B cell (primary cell): ENCODE results near the gene SLC9A5. TPM values are rescaled to one million over a fixed set of nuclear protein-coding genes. Genes with fewer than 3 reads are reported as not detected.

Experiments
- ATAC-seq: fragments of 200-7000 bp; cut with Tn5 transposase; one replicate; pipeline ENCODE4 v1.10.0; 2021; ENCODE audit warnings: low read depth, mild to moderate bottlenecking, moderate number of reproducible peaks, moderate library complexity
- CTCF ChIA-PET: fragments of 350-600 bp; sonication (Branson Sonifier 250); formaldehyde crosslinking; loops from one replicate; lab custom pipeline; 2021; ENCODE audit warnings: antibody characterized with exemption, inconsistent platforms; lab: Charles Lee
- POLR2A ChIA-PET: fragments of 350-600 bp; sonication (Branson Sonifier 250); formaldehyde crosslinking; loops from one replicate; lab custom pipeline; 2021; ENCODE audit warnings: antibody characterized with exemption; lab: Charles Lee
- DNase-seq: peaks from one replicate; pipeline ENCODE4 v3.0.0; 2013
- H2AFZ ChIP-seq: 2 replicates; pipeline ENCODE4 v1.6.1; 2012; ENCODE audit warnings: mild to moderate bottlenecking, low read depth, low read length; ENCODE audit not compliant: insufficient read depth, poor library complexity, severe bottlenecking
- H3K27ac ChIP-seq, 2 donors: 1 replicate in 1 of 2; 2 replicates in 1 of 2; pipeline ENCODE4 v1.5.1; 2012 to 2013; ENCODE audit warnings: low read length in 2 of 2, mild to moderate bottlenecking in 2 of 2, moderate library complexity in 1 of 2
- H3K27me3 ChIP-seq, 4 experiments: fragments of 200-600 bp in 1 of 4; sonication (generic) in 1 of 4; replicated peaks in 1 of 4; 1 replicate in 2 of 4; 2 replicates in 2 of 4; pipeline versions ENCODE4 v1.6.1 to v1.7.0; 2013 to 2016; ENCODE audit warnings: low read length in 3 of 4, mild to moderate bottlenecking in 2 of 4, mixed read lengths in 1 of 4, moderate library complexity in 1 of 4; ENCODE audit not compliant: insufficient read depth in 4 of 4, control insufficient read depth in 3 of 4; ENCODE audit errors: control extremely low read depth in 1 of 4
- H3K36me3 ChIP-seq, 2 experiments: replicated peaks in 1 of 2; 1 replicate in 1 of 2; 2 replicates in 1 of 2; pipeline versions ENCODE4 v1.6.1 to v1.7.1; 2013; ENCODE audit warnings: low read length in 1 of 2; ENCODE audit not compliant: insufficient read depth in 2 of 2, control insufficient read depth in 1 of 2; ENCODE audit errors: control extremely low read depth in 1 of 2, extremely low read depth in 1 of 2
- H3K4me1 ChIP-seq, 2 donors: fragments of 200-600 bp in 1 of 2; sonication (generic) in 1 of 2; 1 replicate in 1 of 2; 2 replicates in 1 of 2; pipeline versions ENCODE4 v1.5.1 to v1.6.1; 2013 to 2017; ENCODE audit warnings: low read length in 2 of 2; ENCODE audit not compliant: control insufficient read depth in 2 of 2, insufficient read depth in 2 of 2
- H3K4me2 ChIP-seq: replicated peaks from 2 replicates; pipeline ENCODE3; 2012; ENCODE audit warnings: mild to moderate bottlenecking, low read depth, low read length; ENCODE audit not compliant: poor library complexity, severe bottlenecking
- H3K4me3 ChIP-seq, 5 experiments: fragments of 200-600 bp in 1 of 5; sonication (generic) in 1 of 5; 1 replicate in 3 of 5; 2 replicates in 2 of 5; pipeline versions ENCODE4 v1.5.1 to v1.7.0; 2011 to 2016; ENCODE audit warnings: low read length in 4 of 5, mild to moderate bottlenecking in 4 of 5, low read depth in 2 of 5, control low read depth in 1 of 5, moderate library complexity in 1 of 5; ENCODE audit not compliant: insufficient read depth in 1 of 5; ENCODE audit errors: control extremely low read depth in 1 of 5, extremely low read depth in 1 of 5
- H3K79me2 ChIP-seq: fragments of 200-600 bp; sonication (generic); one replicate; pipeline ENCODE4 v1.6.0; 2016; ENCODE audit warnings: low read length; ENCODE audit not compliant: control insufficient read depth, insufficient read depth
- H3K9ac ChIP-seq: fragments of 200-600 bp; sonication (generic); 2 replicates; pipeline ENCODE4 v1.6.1; 2017; ENCODE audit warnings: mild to moderate bottlenecking, low read length, moderate library complexity
- H3K9me3 ChIP-seq, 3 donors: one replicate each; pipeline versions ENCODE4 v1.6.1 to v1.7.1; 2013; ENCODE audit warnings: low read length in 2 of 3; ENCODE audit not compliant: control insufficient read depth in 2 of 3, insufficient read depth in 1 of 3; ENCODE audit errors: control extremely low read depth in 1 of 3
- H4K20me1 ChIP-seq: 2 replicates; pipeline ENCODE4 v1.6.0; 2012; ENCODE audit warnings: mild to moderate bottlenecking, low read length; ENCODE audit not compliant: insufficient read depth, control insufficient read depth, poor library complexity, severe bottlenecking
- H3K27ac Mint-ChIP-seq: one replicate; pipeline ENCODE4 v1.8.0; 2021; ENCODE audit warnings: mixed read lengths
- H3K27me3 Mint-ChIP-seq: one replicate; pipeline ENCODE4 v1.8.0; 2021; ENCODE audit warnings: mixed read lengths
- H3K4me1 Mint-ChIP-seq: one replicate; pipeline ENCODE4 v1.8.0; 2021; ENCODE audit warnings: mixed read lengths
- H3K4me3 Mint-ChIP-seq: one replicate; pipeline ENCODE4 v1.8.0; 2021; ENCODE audit warnings: mixed read lengths
- H3K9me3 Mint-ChIP-seq: one replicate; pipeline ENCODE4 v1.8.0; 2022; ENCODE audit warnings: mixed read lengths; ENCODE audit not compliant: insufficient read depth
- CTCF ChIP-seq: fragments of 200-600 bp; IDR thresholded peaks from one replicate; pipeline ENCODE4 v1.8.0; 2022; ENCODE audit warnings: antibody characterized with exemption, mild to moderate bottlenecking
- EZH2 ChIP-seq: IDR thresholded peaks from 2 replicates; pipeline ENCODE4 v1.6.1; 2012; ENCODE audit warnings: borderline replicate concordance, low read depth, mild to moderate bottlenecking, moderate library complexity, low read length; ENCODE audit not compliant: insufficient read depth, poor library complexity, severe bottlenecking
- WGBS: methylation state at CpG from one replicate; pipeline ENCODE4 v1.1.5; 2013; ENCODE audit warnings: missing lambda C conversion rate; ENCODE audit not compliant: insufficient coverage; 5-methylcytosine and 5-hydroxymethylcytosine counted together
- intact Hi-C: fragments of 100-400 bp; cut with micrococcal nuclease; formaldehyde crosslinking; loops from one replicate; pipeline ENCODE4 v1.10.0; 2022
- polyA plus RNA-seq: library from polyadenylated mRNA; depleted of rRNA; stranded (reverse); fragments of >200 nt; gene quantifications from 2 replicates; pipeline ENCODE4 v1.2.3, GENCODE V29; 2012
- total RNA-seq, 2 donors: library from RNA; stranded (reverse); fragments of 120-200 nt in 1 of 2; gene quantifications; 1 replicate in 1 of 2; 2 replicates in 1 of 2; pipeline versions ENCODE4 v1.2.3 to v1.2.4, GENCODE V29; 2013 to 2022

Gene SLC9A5
- total and polyA plus RNA-seq, 2 donors (not counting 1 experiment from before 2014, with no cell fraction given), result 1.7 TPM

GRCh38 chr16:67242138-67242730, 6.5 kb upstream of the SLC9A5 start:
- intact Hi-C loops, result loop anchor here (10.0 kb wide), 1 partner anchor 423 kb away; the partner anchor contains the start of genes ACD, C16orf86, ENKD1 and PARD6A
- POLR2A ChIA-PET, result no interaction called here
- Mint-ChIP-seq H3K27me3 (no peaks in the 10 kb centered on the region), H3K4me3 (no peak overlapping the region), H3K27ac (peak overlapping the region; percentile 50), H3K4me1 (peaks cover 29% of the 10 kb centered on the region), H3K9me3 (no peaks in the 10 kb centered on the region)
- Histone ChIP-seq H3K27me3 (no peaks in the 10 kb centered on the region), H2AFZ (no peak overlapping the region), H3K36me3 (peaks cover 0 to 20% of the 10 kb centered on the region in 2 experiments), H3K27ac (no peak overlapping the region), H3K4me3 (no peak overlapping the region), H4K20me1 (peaks cover 4% of the 10 kb centered on the region), H3K4me1 (peaks cover 26 to 37% of the 10 kb centered on the region in 2 donors), H3K79me2 (peaks cover 26% of the 10 kb centered on the region), H3K4me2 (no peak overlapping the region), H3K9ac (no peak overlapping the region), H3K9me3 (no peaks in the 10 kb centered on the region)
- no peak for TF ChIP-seq EZH2
- no peak for TF ChIP-seq CTCF
- 100% methylated on average over 3 of the region's 4 CpGs for WGBS
- ATAC-seq (no peak), DNase-seq (no peak)
- CTCF ChIA-PET, result no interaction called here

GRCh38 chr16:67243481-67243880, 5.3 kb upstream of the SLC9A5 start:
- Histone ChIP-seq H3K4me1 (peaks cover 35 to 46% of the 10 kb centered on the region in 2 donors), H3K27ac (peak overlapping the region in 1 of 2 donors; percentile 86), H3K4me3 (no peak overlapping the region), H3K4me2 (no peak overlapping the region), H4K20me1 (peaks cover 4% of the 10 kb centered on the region), H3K27me3 (no peaks in the 10 kb centered on the region), H3K36me3 (peaks cover 0 to 10% of the 10 kb centered on the region in 2 experiments), H3K9ac (no peak overlapping the region), H3K79me2 (peaks cover 26% of the 10 kb centered on the region), H3K9me3 (no peaks in the 10 kb centered on the region), H2AFZ (no peak overlapping the region)
- peaks cover 40% of the 10 kb centered on the region for H3K4me1 Mint-ChIP-seq
- no peak for DNase-seq
- no peak for ATAC-seq
- ChIA-PET POLR2A (interaction anchor here (2.5 kb wide), 1 partner anchor 17 kb away, joined by 30 read pairs; the partner anchor contains the start of gene TMEM208), CTCF (interaction anchor here (1.0 to 3.7 kb wide), 4 partner anchors 16 to 185 kb away, joined by 3 to 33 read pairs (median 8); partner anchors contain the start of gene TMEM208)
- H3K9me3 Mint-ChIP-seq, result no peaks in the 10 kb centered on the region
- H3K27me3 Mint-ChIP-seq, result no peaks in the 10 kb centered on the region
- 91% methylated on average over 4 of the region's 4 CpGs for WGBS
- TF ChIP-seq EZH2 (no peak), CTCF (no peak)
- H3K27ac Mint-ChIP-seq, result peak overlapping the region; percentile 56
- no peak overlapping the region for H3K4me3 Mint-ChIP-seq
- intact Hi-C loops, result loop anchor here (10.0 kb wide), 1 partner anchor 421 kb away; the partner anchor contains the start of genes ACD, C16orf86, ENKD1 and PARD6A
